Breast epithelium (tissue), 3 donors: ENCODE results near the gene MUC6.

Experiments used
- CTCF ChIP-seq, 3 donors: fragments of 450-650 bp; IDR thresholded peaks; one replicate each; pipeline ENCODE4 v1.5.1; 2016 to 2017; ENCODE audit warnings: antibody characterized with exemption in 3 of 3, mild to moderate bottlenecking in 3 of 3, moderate library complexity in 3 of 3
- POLR2A ChIP-seq: fragments of 450-650 bp; IDR thresholded peaks from one replicate; pipeline ENCODE4 v1.6.1; 2016; ENCODE audit warnings: antibody characterized with exemption, mild to moderate bottlenecking, moderate library complexity
- POLR2AphosphoS5 ChIP-seq, 3 donors: sonication (generic); formaldehyde crosslinking; IDR thresholded peaks; one replicate each; pipeline ENCODE4 v1.6.1; 2017; ENCODE audit warnings: antibody characterized with exemption in 3 of 3

DNA sequence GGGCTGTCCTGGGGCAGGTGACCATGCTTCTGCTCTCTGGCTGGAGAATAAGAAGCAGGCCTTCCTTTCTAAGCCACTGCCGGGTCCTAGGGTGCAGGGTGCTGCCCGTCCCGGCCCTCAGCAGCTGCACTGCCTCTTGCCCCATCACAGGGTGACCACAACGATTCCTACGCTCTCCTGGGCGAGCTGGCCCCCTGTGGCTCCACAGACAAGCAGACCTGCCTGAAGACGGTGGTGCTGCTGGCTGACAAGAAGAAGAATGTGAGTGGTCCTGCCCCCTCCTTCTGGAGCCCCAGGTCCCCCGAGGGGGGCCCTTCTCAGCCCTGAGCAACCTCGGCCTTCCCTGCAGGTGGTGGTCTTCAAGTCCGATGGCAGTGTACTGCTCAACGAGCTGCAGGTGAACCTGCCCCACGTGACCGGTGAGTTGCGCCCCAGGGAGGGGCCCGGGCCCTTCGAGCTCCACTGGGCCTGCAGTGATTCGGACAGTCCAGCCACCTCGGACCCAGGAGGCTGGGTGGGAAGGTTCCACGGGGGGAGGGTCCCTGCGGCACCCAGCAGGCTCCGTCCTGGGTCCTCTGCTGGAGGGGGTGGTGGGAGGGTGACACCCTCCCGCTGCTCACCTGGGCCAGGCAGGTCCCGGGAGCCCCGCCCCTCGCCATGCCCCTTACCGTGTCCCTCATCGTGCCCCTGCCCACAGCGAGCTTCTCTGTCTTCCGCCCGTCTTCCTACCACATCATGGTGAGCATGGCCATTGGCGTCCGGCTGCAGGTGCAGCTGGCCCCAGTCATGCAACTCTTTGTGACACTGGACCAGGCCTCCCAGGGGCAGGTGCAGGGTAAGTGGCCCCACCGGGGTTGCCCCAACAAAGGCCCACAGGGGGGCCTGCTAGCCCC, 46.5 kb upstream of the MUC6 start:
- TF ChIP-seq CTCF (IDR thresholded peaks at IDR 0.05) (no peak), POLR2A (no peak), POLR2AphosphoS5 (IDR thresholded peaks at IDR 0.05) (no peak)
